Vagina (tissue), 2 donors: ENCODE data around the gene NFIX.

Experiments used
- CTCF ChIP-seq, 3 experiments: fragments of 450-650 bp in 2 of 3; fragments of 200-600 bp in 1 of 3; sonication (generic) in 1 of 3; IDR thresholded peaks; one replicate each; pipeline ENCODE4 v1.5.1; 2017 to 2019; ENCODE audit warnings: antibody characterized with exemption in 3 of 3, mild to moderate bottlenecking in 2 of 3, moderate library complexity in 2 of 3
- POLR2A ChIP-seq, 2 donors: fragments of 450-650 bp; IDR thresholded peaks; one replicate each; pipeline ENCODE4 v1.6.1; 2017; ENCODE audit warnings: antibody characterized with exemption in 2 of 2, mild to moderate bottlenecking in 2 of 2, moderate library complexity in 2 of 2
- POLR2AphosphoS5 ChIP-seq, 2 donors: sonication (generic); formaldehyde crosslinking; IDR thresholded peaks; one replicate each; pipeline ENCODE4 v1.9.0; 2017; ENCODE audit warnings: antibody characterized with exemption in 2 of 2, mild to moderate bottlenecking in 2 of 2, low read depth in 1 of 2; ENCODE audit not compliant: insufficient read depth in 1 of 2

DNA sequence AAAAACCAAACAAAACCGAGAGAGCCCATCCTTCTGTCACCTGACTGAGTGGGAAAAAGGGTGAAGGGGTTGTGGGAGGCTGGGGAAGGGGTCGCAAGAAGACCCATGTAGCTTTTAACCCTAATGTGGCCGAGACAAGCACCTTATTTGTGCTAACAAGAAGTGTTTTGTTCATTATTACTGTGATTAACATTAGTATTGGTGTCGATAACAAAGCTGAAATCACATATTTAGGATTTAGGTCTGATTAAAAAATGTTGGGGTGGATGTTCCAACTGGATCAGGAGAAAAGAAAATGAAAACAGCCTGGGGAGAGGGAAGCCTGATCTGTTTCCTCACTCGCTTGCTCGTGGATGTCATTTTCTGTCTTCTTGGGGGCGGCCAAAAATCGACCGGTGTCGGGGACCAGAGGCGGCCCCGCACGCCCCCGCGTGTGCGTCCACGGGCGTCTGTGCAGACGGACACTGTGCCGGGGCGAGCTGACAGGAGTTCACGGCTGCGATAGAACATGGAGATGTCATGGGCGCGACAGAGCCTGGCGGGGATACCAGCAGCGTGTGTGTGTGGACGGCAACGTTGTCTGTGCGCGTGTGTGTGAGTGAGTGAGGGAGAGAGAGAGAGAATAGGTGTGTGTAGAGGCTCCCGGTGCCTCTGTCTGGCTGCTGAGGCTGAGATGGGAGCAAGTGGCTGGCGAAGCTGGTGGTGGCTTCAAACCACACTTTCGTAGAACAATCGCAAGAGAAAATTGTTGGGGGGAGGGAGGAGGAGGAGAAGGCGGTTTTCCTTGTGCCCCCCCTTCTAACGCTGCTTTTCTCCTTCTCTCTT is 29.1 kb downstream of the NFIX start:
- TF ChIP-seq CTCF (IDR thresholded peaks at IDR 0.05) (no peak), POLR2A (IDR thresholded peaks at IDR 0.05) (no peak), POLR2AphosphoS5 (IDR thresholded peaks at IDR 0.05; ENCODE audit: insufficient read depth in 1 of 2, low read depth in 1 of 2) (peak in 1 of 2 donors; percentile 10)
